HG03520 (cell line): Measurements from ENCODE around the gene TAF1B.
A peak's percentile ranks its signal among the peaks of the same experiment; 100 is the strongest.
"Not testable (repeated sequence)": the region's sequence is repeated elsewhere in the genome, so short reads cannot be mapped to it uniquely, and the experiment has no call there.

ENCODE experiments used
- ATAC-seq: cut with Tn5 transposase; IDR thresholded peaks from one replicate; pipeline ENCODE4 v1.9.1; 2021; ENCODE audit warnings: mild to moderate bottlenecking, moderate library complexity; ENCODE audit not compliant: unreplicated experiment

TAF1B gene

GRCh38 chr2:9877726-9878125 is 34.5 kb downstream of the TAF1B start:
- ATAC-seq = no peak

- no peak for ATAC-seq
Observed at GRCh38 chr2:9879455-9880194, 36.4 kb downstream of the TAF1B start.

GRCh38 chr2:9883897-9884296 is 40.6 kb downstream of the TAF1B start:
- no peak for ATAC-seq

- no peak for ATAC-seq
Observed at GRCh38 chr2:9884436-9884835, 41.2 kb downstream of the TAF1B start.

- no peak for ATAC-seq
Observed at GRCh38 chr2:9885036-9885684, 41.9 kb downstream of the TAF1B start.

- ATAC-seq = no peak
Observed at GRCh38 chr2:9887513-9887912, 44.2 kb downstream of the TAF1B start.

GRCh38 chr2:9889812-9890261 is 46.6 kb downstream of the TAF1B start:
- no peak for ATAC-seq

GRCh38 chr2:9892236-9892635 is 49.0 kb downstream of the TAF1B start:
- no peak for ATAC-seq

GRCh38 chr2:9895669-9896590 is 52.7 kb downstream of the TAF1B start:
- no peak for ATAC-seq

GRCh38 chr2:9897331-9897737 is 54.1 kb downstream of the TAF1B start:
- no peak for ATAC-seq

GRCh38 chr2:9897846-9898245 is 54.6 kb downstream of the TAF1B start:
- no peak for ATAC-seq

- ATAC-seq = no peak
Observed at GRCh38 chr2:9905413-9905812, 62.1 kb downstream of the TAF1B start.

- ATAC-seq = no peak
Observed at GRCh38 chr2:9907402-9907801, 64.1 kb downstream of the TAF1B start.

GRCh38 chr2:9908639-9909038 is 65.4 kb downstream of the TAF1B start:
- no peak for ATAC-seq

GRCh38 chr2:9909106-9909505 is 65.8 kb downstream of the TAF1B start:
- ATAC-seq = no peak

GRCh38 chr2:9910699-9911098 is 67.4 kb downstream of the TAF1B start:
- no peak for ATAC-seq

- ATAC-seq = no peak
Observed at GRCh38 chr2:9912468-9912867, 69.2 kb downstream of the TAF1B start.

- ATAC-seq = peak; percentile 95
Observed at GRCh38 chr2:9914384-9915065, 71.3 kb downstream of the TAF1B start.

GRCh38 chr2:9918275-9918674 is 75.0 kb downstream of the TAF1B start:
- no peak for ATAC-seq

- ATAC-seq = no peak
Observed at GRCh38 chr2:9919512-9919911, 76.2 kb downstream of the TAF1B start.

GRCh38 chr2:9927020-9927419 is 83.7 kb downstream of the TAF1B start:
- not testable (repeated sequence) for ATAC-seq
